Transverse colon (tissue), 4 donors: Measurements from ENCODE around the gene GRIFIN. TPM values are rescaled to one million over a fixed set of nuclear protein-coding genes. Genes with fewer than 3 reads are reported as not detected.

Experiments used
- DNase-seq: peaks from one replicate; pipeline ENCODE4 v3.0.0-alpha.2; 2019
- H3K27ac ChIP-seq, 4 donors: fragments of 200-600 bp; sonication (generic); 2 replicates each; pipeline ENCODE4 v1.5.1; 2016 to 2018; ENCODE audit warnings: inconsistent platforms in 4 of 4
- H3K27me3 ChIP-seq: fragments of 200-600 bp; sonication (generic); 2 replicates; pipeline ENCODE4 v1.5.1; 2017; ENCODE audit warnings: inconsistent platforms
- H3K36me3 ChIP-seq, 4 donors: fragments of 200-600 bp; sonication (generic); 2 replicates each; pipeline ENCODE4 v1.5.1; 2017 to 2019; ENCODE audit warnings: inconsistent platforms in 4 of 4
- H3K4me1 ChIP-seq, 4 donors: fragments of 200-600 bp; sonication (generic); 2 replicates each; pipeline ENCODE4 v1.5.1; 2017 to 2020; ENCODE audit warnings: inconsistent platforms in 4 of 4
- H3K4me3 ChIP-seq, 4 donors: fragments of 200-600 bp; sonication (generic); 1 replicate in 1 of 4; 2 replicates in 3 of 4; pipeline versions ENCODE4 v1.5.1 to v1.6.1; 2017 to 2019; ENCODE audit warnings: inconsistent platforms in 4 of 4
- H3K9me3 ChIP-seq, 2 donors: fragments of 200-600 bp; sonication (generic); 2 replicates each; pipeline ENCODE4 v1.5.1; 2017 to 2019; ENCODE audit warnings: inconsistent platforms in 2 of 2
- EP300 ChIP-seq: sonication (generic); formaldehyde crosslinking; IDR thresholded peaks from one replicate; pipeline ENCODE4 v1.6.1; 2017; ENCODE audit warnings: antibody characterized with exemption, low read depth
- POLR2A ChIP-seq: fragments of 450-650 bp; IDR thresholded peaks from one replicate; pipeline ENCODE4 v1.6.1; 2016; ENCODE audit warnings: antibody characterized with exemption, mild to moderate bottlenecking, moderate library complexity
- POLR2AphosphoS5 ChIP-seq, 3 donors: sonication (generic); formaldehyde crosslinking; IDR thresholded peaks; one replicate each; pipeline ENCODE4 v1.6.1; 2016; ENCODE audit warnings: antibody characterized with exemption in 3 of 3
- WGBS, 2 donors: methylation state at CpG; one replicate each; pipeline ENCODE4 v1.1.5; 2018; ENCODE audit warnings: low coverage in 1 of 2; 5-methylcytosine and 5-hydroxymethylcytosine counted together
- in situ Hi-C, 4 donors: fragments of 200-750 bp; cut with MboI; loops; one replicate each; pipeline versions ENCODE4 v1.15.0 to v1.15.1; 2017; ENCODE audit warnings: low sequenced_read_pairs in 3 of 4, low pct_ligation_motif_present in 1 of 4, low pct_unique_long_range_greater_than_20kb in 1 of 4
- intact Hi-C: fragments of 100-400 bp; cut with DNase I; formaldehyde crosslinking; loops from one replicate; pipeline ENCODE4 v1.15.1; 2023; ENCODE audit warnings: low total_unique reads
- total RNA-seq, 4 donors: library from RNA; depleted of rRNA; stranded (reverse); fragments of >200 nt; gene quantifications; one replicate each; pipeline ENCODE4 v1.1.0, GENCODE V29; 2016
- TF ChIP-seq, protein P1 (sequence below), 5 experiments: fragments of 200-600 bp in 3 of 5; fragments of 450-650 bp in 2 of 5; sonication (generic) in 3 of 5; IDR thresholded peaks; 1 replicate in 2 of 5; 2 replicates in 3 of 5; pipeline ENCODE4 v1.5.1; 2016 to 2017; ENCODE audit warnings: antibody characterized with exemption in 5 of 5, inconsistent platforms in 3 of 5, mild to moderate bottlenecking in 2 of 5, moderate library complexity in 1 of 5

GRIFIN gene, protein sequence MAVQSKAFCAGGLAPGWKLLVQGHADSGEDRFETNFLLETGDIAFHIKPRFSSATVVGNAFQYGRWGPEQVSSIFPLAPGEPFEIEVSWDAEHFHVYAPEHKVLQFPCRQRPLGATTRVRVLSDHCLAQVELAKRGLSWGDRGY
- not detected for total RNA-seq

DNA sequence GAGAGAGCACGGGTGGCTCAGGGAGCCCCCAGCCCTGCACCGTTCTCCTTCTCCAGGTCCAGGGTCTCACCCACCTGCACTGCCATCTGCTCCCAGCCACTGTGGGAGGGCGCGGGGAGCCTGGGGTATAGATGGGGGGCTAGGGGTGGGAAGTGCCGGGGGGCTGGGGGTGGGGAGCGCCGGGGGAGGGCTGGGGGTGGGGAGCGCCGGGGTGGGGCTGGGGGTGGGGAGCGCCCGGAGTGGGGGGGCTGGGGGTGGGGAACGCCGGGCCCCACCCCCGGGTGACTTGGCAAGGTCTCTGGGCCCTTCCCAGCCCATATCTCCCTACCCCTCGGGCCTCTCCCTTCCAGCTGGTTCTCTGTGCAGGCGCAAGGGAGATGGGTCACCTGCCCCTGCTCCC lies at the start of gene GRIFIN:
TSS of gene GRIFIN (minus strand) at position 101 of the 400 bp plus-strand sequence. CDS start at position 86, 15 bp downstream.
- no peaks in the 10 kb centered on the region for H3K36me3 ChIP-seq
- TF ChIP-seq EP300: no peak
- TF ChIP-seq, protein P1, sequence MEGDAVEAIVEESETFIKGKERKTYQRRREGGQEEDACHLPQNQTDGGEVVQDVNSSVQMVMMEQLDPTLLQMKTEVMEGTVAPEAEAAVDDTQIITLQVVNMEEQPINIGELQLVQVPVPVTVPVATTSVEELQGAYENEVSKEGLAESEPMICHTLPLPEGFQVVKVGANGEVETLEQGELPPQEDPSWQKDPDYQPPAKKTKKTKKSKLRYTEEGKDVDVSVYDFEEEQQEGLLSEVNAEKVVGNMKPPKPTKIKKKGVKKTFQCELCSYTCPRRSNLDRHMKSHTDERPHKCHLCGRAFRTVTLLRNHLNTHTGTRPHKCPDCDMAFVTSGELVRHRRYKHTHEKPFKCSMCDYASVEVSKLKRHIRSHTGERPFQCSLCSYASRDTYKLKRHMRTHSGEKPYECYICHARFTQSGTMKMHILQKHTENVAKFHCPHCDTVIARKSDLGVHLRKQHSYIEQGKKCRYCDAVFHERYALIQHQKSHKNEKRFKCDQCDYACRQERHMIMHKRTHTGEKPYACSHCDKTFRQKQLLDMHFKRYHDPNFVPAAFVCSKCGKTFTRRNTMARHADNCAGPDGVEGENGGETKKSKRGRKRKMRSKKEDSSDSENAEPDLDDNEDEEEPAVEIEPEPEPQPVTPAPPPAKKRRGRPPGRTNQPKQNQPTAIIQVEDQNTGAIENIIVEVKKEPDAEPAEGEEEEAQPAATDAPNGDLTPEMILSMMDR (IDR thresholded peaks at IDR 0.05): no peak
- no peak for TF ChIP-seq POLR2A
- TF ChIP-seq POLR2AphosphoS5 (IDR thresholded peaks at IDR 0.05): no peak
- in situ Hi-C loops (loop anchor here in 1 of 4 donors (25.0 kb wide), 1 partner anchor 211 kb away; the partner anchor contains the start of gene AMZ1), intact Hi-C loops (no loop called here)
- peaks cover 15 to 18% (median 16%) of the 10 kb centered on the region in 4 donors for H3K4me1 ChIP-seq
- 37% methylated on average over 5 of the region's 16 CpGs; no CpG with 5 or more reads in 1 of the 2 donors for WGBS, 2 donors
- no peak within 1 kb of the TSS for H3K27ac ChIP-seq
- peaks cover 22% of the 10 kb centered on the region for H3K27me3 ChIP-seq
- no peak within 1 kb of the TSS for H3K4me3 ChIP-seq
- no peaks in the 10 kb centered on the region for H3K9me3 ChIP-seq
- no peak for DNase-seq

DNA sequence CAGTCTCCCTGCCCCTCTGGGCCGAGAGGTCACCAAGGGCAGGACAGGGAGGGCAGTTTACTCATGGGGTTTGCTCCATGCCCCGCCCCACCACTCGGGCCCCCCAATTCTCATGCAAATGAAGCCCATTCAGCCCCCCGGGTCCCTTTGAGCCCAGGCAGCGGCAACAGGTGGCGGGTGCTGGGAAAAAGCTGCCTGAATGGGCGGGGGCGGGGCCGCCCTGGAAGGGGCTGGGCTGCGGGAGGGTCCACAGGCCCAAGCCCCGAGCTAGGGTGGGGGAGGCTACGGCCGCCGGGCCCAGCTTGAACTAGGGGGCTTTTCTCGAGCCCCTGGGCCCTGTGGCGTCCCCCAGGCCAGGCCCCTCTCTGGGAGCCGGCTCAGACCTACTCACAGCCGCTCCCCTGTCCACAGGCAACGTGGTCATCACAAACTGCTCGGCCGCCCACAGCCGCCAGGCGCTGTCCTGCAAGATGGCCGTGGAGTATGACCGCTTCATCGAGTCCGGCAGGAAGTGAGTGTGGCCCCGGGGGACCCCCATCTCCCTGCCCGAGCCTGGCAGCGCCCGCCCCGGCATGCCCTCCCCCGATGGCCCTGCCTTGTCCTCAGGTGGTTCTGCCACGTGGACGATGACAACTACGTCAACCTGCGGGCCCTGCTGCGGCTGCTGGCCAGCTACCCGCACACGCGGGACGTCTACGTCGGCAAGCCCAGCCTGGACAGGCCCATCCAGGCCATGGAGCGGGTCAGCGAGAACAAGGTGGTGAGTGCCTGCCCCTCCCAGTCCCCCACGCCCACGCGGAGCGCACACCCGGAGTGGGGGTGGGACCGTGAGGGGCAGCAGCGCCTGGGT lies 48.8 kb upstream of the GRIFIN start:
- Histone ChIP-seq H3K4me1 (peaks cover 64 to 95% (median 86%) of the 10 kb centered on the region in 4 donors), H3K27me3 (peaks cover 8% of the 10 kb centered on the region), H3K27ac (peak overlapping the region; percentile 89 to 94 (median 92)), H3K4me3 (peak overlapping the region in 2 of 4 donors; percentile 15 to 18), H3K36me3 (no peaks in the 10 kb centered on the region), H3K9me3 (no peaks in the 10 kb centered on the region)
- in situ Hi-C loops (no loop called here), intact Hi-C loops (no loop called here)
- 58% methylated on average over 42 of the region's 53 CpGs; no CpG with 5 or more reads in 1 of the 2 donors for WGBS, 2 donors
- TF ChIP-seq, protein P1 (IDR thresholded peaks at IDR 0.05): no peak
- peak in 1 of 3 donors; percentile 35 for TF ChIP-seq POLR2AphosphoS5 (IDR thresholded peaks at IDR 0.05)
- peak; percentile 41 for DNase-seq

DNA sequence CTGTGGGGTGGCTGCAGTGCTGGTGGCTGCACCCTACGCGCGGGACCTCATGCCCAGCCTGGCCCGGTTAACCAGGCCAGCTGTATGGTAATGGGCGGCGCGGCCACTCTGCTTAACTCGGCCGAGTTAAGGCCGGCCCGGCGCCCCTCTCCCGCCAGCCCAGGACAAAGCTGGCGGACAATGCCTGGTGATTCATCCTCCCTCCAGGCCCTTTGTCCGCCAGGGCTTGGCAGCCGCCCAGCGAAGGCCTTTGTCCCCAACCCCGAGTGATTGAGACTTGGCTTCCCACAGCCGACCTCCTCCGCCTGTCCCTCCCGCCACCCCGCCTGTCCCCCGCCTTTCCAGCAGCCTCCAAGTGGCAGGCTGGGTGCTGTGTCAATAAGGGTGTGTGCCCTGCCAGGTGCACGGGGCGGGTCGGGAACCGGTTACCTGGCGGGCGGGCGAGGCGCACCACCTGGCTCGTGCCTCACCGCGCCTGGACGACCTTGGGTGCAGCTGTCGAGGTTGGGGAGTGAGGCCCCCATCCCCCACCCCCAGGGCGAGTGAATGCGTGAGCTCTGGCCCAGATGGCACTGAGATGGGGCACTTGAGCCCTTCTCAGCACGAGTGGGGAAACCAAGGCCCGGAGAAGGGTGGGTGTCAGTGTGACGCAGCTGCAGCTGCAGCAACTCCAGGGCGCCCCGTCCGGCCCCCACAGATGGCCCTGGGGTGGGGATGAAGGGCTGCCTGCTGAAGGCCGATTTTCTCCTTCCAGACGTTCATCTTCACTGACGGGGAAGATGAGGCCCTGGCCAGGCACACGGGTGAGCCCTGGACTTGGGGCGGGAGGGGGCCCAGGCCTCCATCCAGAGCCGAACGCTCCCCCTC lies 48.0 kb upstream of the GRIFIN start:
- H3K4me3 ChIP-seq: peak overlapping the region in 2 of 4 donors; percentile 65
- intact Hi-C loops: no loop called here
- H3K36me3 ChIP-seq: no peaks in the 10 kb centered on the region
- H3K9me3 ChIP-seq: no peaks in the 10 kb centered on the region
- peak overlapping the region; percentile 89 to 94 (median 92) for H3K27ac ChIP-seq
- in situ Hi-C loops: no loop called here
- TF ChIP-seq POLR2AphosphoS5 (IDR thresholded peaks at IDR 0.05) (peak; percentile 90 to 98 (median 97)), POLR2A (peak; percentile 72), EP300 (peak; percentile 96)
- TF ChIP-seq, protein P1 (IDR thresholded peaks at IDR 0.05): peak in 1 of 5 experiments; percentile 16
- peak; percentile 95 for DNase-seq
- peaks cover 56 to 88% (median 79%) of the 10 kb centered on the region in 4 donors for H3K4me1 ChIP-seq
- WGBS, 2 donors: 43% methylated on average over 48 of the region's 51 CpGs; no CpG with 5 or more reads in 1 of the 2 donors
- H3K27me3 ChIP-seq: peaks cover 8% of the 10 kb centered on the region
